ENCODE results near the gene NEURL1B.

DNA sequence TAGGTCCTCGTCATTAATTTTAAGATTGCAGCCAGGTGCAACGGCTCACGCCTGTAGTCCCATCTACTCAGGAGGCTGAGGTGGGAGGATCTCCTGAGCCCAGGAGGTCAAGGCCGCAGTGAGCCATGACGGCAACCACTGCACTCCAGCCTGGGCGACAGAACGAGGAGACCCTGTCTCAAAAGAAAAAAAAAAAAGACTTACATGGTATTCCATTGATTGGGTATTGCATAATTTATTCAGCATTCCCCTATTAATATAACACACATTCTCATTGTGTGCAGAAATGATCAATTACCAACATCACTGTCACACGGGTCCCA lies 67.1 kb downstream of the NEURL1B start:
- TF ChIP-seq REPIN1 (tag by site-specific recombination; IDR thresholded peaks at IDR 0.05; ENCODE audit: low read depth) (no peak), SALL2 (tag by site-specific recombination; IDR thresholded peaks at IDR 0.05; ENCODE audit: borderline replicate concordance) (no peak), ZNF184 (tag by site-specific recombination; IDR thresholded peaks at IDR 0.05) (no peak), ZNF274 (IDR thresholded peaks at IDR 0.05; ENCODE audit: low read length) (no peak), ZNF274 (tag by site-specific recombination; IDR thresholded peaks at IDR 0.05; ENCODE audit: borderline replicate concordance) (no peak), BCL6B (tag by site-specific recombination; IDR thresholded peaks at IDR 0.05) (no peak), ZNF792 (tag by site-specific recombination; IDR thresholded peaks at IDR 0.05) (no peak), ZFP3 (tag by site-specific recombination; IDR thresholded peaks at IDR 0.05; ENCODE audit: low read depth) (no peak)
- TF ChIP-seq, protein P1, sequence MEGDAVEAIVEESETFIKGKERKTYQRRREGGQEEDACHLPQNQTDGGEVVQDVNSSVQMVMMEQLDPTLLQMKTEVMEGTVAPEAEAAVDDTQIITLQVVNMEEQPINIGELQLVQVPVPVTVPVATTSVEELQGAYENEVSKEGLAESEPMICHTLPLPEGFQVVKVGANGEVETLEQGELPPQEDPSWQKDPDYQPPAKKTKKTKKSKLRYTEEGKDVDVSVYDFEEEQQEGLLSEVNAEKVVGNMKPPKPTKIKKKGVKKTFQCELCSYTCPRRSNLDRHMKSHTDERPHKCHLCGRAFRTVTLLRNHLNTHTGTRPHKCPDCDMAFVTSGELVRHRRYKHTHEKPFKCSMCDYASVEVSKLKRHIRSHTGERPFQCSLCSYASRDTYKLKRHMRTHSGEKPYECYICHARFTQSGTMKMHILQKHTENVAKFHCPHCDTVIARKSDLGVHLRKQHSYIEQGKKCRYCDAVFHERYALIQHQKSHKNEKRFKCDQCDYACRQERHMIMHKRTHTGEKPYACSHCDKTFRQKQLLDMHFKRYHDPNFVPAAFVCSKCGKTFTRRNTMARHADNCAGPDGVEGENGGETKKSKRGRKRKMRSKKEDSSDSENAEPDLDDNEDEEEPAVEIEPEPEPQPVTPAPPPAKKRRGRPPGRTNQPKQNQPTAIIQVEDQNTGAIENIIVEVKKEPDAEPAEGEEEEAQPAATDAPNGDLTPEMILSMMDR (tag by site-specific recombination; IDR thresholded peaks at IDR 0.05) = no peak
